ENCODE measurements around the gene CCDC110.
A peak's percentile ranks its signal among the peaks of the same experiment; 100 is the strongest.

The CCDC110 gene

GRCh38 chr4:185472103-185472542, 590 bp upstream of the CCDC110 start:
- DNase-seq (ENCODE audit: low read depth), result no peak

GRCh38 chr4:185470501-185471195, 885 bp downstream of the CCDC110 start:
- no peak for DNase-seq (ENCODE audit: low read depth)

GRCh38 chr4:185469580-185470154, 1.9 kb downstream of the CCDC110 start:
- no peak for DNase-seq (ENCODE audit: low read depth)

- no peak for DNase-seq (ENCODE audit: low read depth)
Observed at GRCh38 chr4:185468999-185469398, 2.5 kb downstream of the CCDC110 start.

GRCh38 chr4:185467991-185468390, 3.5 kb downstream of the CCDC110 start:
- no peak for DNase-seq (ENCODE audit: low read depth)

GRCh38 chr4:185467101-185467500, 4.4 kb downstream of the CCDC110 start:
- no peak for DNase-seq (ENCODE audit: low read depth)

- DNase-seq (ENCODE audit: low read depth), result no peak
Observed at GRCh38 chr4:185465707-185466106, 5.8 kb downstream of the CCDC110 start.

GRCh38 chr4:185464887-185465286, 6.6 kb downstream of the CCDC110 start:
- no peak for DNase-seq (ENCODE audit: low read depth)

- no peak for DNase-seq (ENCODE audit: low read depth)
Observed at GRCh38 chr4:185464183-185464582, 7.3 kb downstream of the CCDC110 start.

- DNase-seq (ENCODE audit: low read depth), result no peak
Observed at GRCh38 chr4:185463541-185463940, 8.0 kb downstream of the CCDC110 start.

- DNase-seq (ENCODE audit: low read depth), result no peak
Observed at GRCh38 chr4:185461565-185461964, 10.0 kb downstream of the CCDC110 start.

GRCh38 chr4:185457136-185457535, 14.4 kb downstream of the CCDC110 start:
- no peak for DNase-seq (ENCODE audit: low read depth)

- DNase-seq (ENCODE audit: low read depth), result no peak
Observed at GRCh38 chr4:185456131-185456530, 15.4 kb downstream of the CCDC110 start.

- no peak for DNase-seq (ENCODE audit: low read depth)
Observed at GRCh38 chr4:185445209-185445608, 26.3 kb downstream of the CCDC110 start.

GRCh38 chr4:185441479-185441878, 30.1 kb downstream of the CCDC110 start:
- no peak for DNase-seq (ENCODE audit: low read depth)

- no peak for DNase-seq (ENCODE audit: low read depth)
Observed at GRCh38 chr4:185437809-185438208, 33.7 kb downstream of the CCDC110 start.

GRCh38 chr4:185435466-185435865, 36.1 kb downstream of the CCDC110 start:
- no peak for DNase-seq (ENCODE audit: low read depth)

GRCh38 chr4:185429660-185430059, 41.9 kb downstream of the CCDC110 start:
- no peak for DNase-seq (ENCODE audit: low read depth)

GRCh38 chr4:185426960-185427688, 44.4 kb downstream of the CCDC110 start:
- DNase-seq (ENCODE audit: low read depth), result no peak

- peak; percentile 90 for DNase-seq (ENCODE audit: low read depth)
Observed at GRCh38 chr4:185425647-185426352, 45.7 kb downstream of the CCDC110 start, which contains the start of gene UFSP2. UFSP2 (minus strand) TSS chr4:185425964; CDS start chr4:185425868, 96 bp downstream.

GRCh38 chr4:185424905-185425646, 46.5 kb downstream of the CCDC110 start:
- DNase-seq (ENCODE audit: low read depth), result no peak

Measured in HS-5 (cell line).